A549 (cell line): ENCODE results near the gene TNFAIP8L1. TPM values are rescaled to one million over a fixed set of nuclear protein-coding genes. Genes with fewer than 3 reads are reported as not detected.
A peak's percentile ranks its signal among the peaks of the same experiment; 100 is the strongest.

Experiments used
- ATAC-seq, 2 experiments: fragments of 200-7000 bp in 1 of 2; fragments of >200 bp in 1 of 2; cut with Nextera tagmentation in 1 of 2; cut with Tn5 transposase in 1 of 2; 3 replicates each; pipeline versions ENCODE4 v1.8.0 to v1.9.1; 2018 to 2020; ENCODE audit warnings: mild to moderate bottlenecking in 1 of 2, moderate library complexity in 1 of 2
- CTCF ChIA-PET: fragments of 300-600 bp; sonication (Branson Sonifier 250); formaldehyde crosslinking; extraction: SDS; loops from one replicate; lab custom pipeline; 2021; ENCODE audit warnings: antibody characterized with exemption, inconsistent platforms; lab: Yijun Ruan, JAX
- POLR2A ChIA-PET: fragments of 350-600 bp; formaldehyde crosslinking; extraction: SDS; loops from one replicate; lab custom pipeline; 2021; ENCODE audit warnings: antibody characterized with exemption, inconsistent platforms; lab: Yijun Ruan, JAX
- DNase-seq, 2 experiments: peaks; one replicate each; pipeline versions ENCODE4 v3.0.0 to v3.0.0-alpha.2; 2011 to 2016; ENCODE audit warnings: low read depth in 1 of 2, low spot score in 1 of 2
- FAIRE-seq: peaks from 2 replicates; lab custom pipeline; 2011; peaks lifted over from hg19 to GRCh38; lab: Jason Lieb, UNC
- H3K27ac ChIP-seq, 2 experiments: fragments of >200 bp; sonication (Bioruptor Twin); formaldehyde crosslinking; 3 replicates each; pipeline ENCODE4 v1.5.1; 2016 to 2017
- H3K4me1 ChIP-seq: fragments of >200 bp; sonication (Bioruptor Twin); formaldehyde crosslinking; 3 replicates; pipeline ENCODE4 v1.6.1; 2016
- H3K4me2 ChIP-seq: fragments of >200 bp; sonication (Bioruptor Twin); formaldehyde crosslinking; 3 replicates; pipeline ENCODE4 v1.6.1; 2016
- H3K4me3 ChIP-seq: fragments of >200 bp; sonication (Bioruptor Twin); formaldehyde crosslinking; 3 replicates; pipeline ENCODE4 v1.5.1; 2016
- H3K9me3 ChIP-seq: fragments of >200 bp; sonication (Bioruptor Twin); formaldehyde crosslinking; 3 replicates; pipeline ENCODE4 v1.6.1; 2016
- CBX2 ChIP-seq: fragments of 200-600 bp; sonication (generic); IDR thresholded peaks from 2 replicates; pipeline ENCODE4 v1.6.1; 2016; ENCODE audit warnings: low read depth, mild to moderate bottlenecking, borderline replicate concordance
- CHD4 ChIP-seq: fragments of 200-600 bp; sonication (generic); IDR thresholded peaks from 2 replicates; pipeline ENCODE4 v1.6.1; 2016; ENCODE audit warnings: antibody characterized with exemption, mild to moderate bottlenecking, borderline replicate concordance
- CTCF ChIP-seq: fragments of >200 bp; sonication (Bioruptor Twin); formaldehyde crosslinking; IDR thresholded peaks from 3 replicates; pipeline ENCODE4 v1.5.1; 2016
- ELK1 ChIP-seq: fragments of 150-350 bp; IDR thresholded peaks from 2 replicates; pipeline ENCODE4 v1.6.1; 2014; ENCODE audit warnings: low read depth, mild to moderate bottlenecking, low read length
- ESRRA ChIP-seq: fragments of 150-350 bp; IDR thresholded peaks from 2 replicates; pipeline ENCODE4 v1.6.1; 2014; ENCODE audit warnings: mild to moderate bottlenecking, low read length, borderline replicate concordance
- GATA3 ChIP-seq: IDR thresholded peaks from 2 replicates; pipeline ENCODE4 v1.6.1; 2012; ENCODE audit warnings: borderline replicate concordance
- HDAC2 ChIP-seq: fragments of 200-600 bp; sonication (generic); IDR thresholded peaks from 2 replicates; pipeline ENCODE4 v1.6.1; 2016
- HOXB13 ChIP-seq: fragments of 250-450 bp; sonication (Bioruptor Pico); IDR thresholded peaks from 2 replicates; pipeline ENCODE4 v1.5.0; 2020; ENCODE audit warnings: low read depth, mild to moderate bottlenecking, moderate library complexity
- JUN ChIP-seq, 2 experiments: fragments of >200 bp; sonication (Bioruptor Twin); formaldehyde crosslinking; IDR thresholded peaks; 2 replicates in 1 of 2; 3 replicates in 1 of 2; pipeline ENCODE4 v1.6.1; 2016 to 2017
- KDM1A ChIP-seq: fragments of 200-600 bp; sonication (generic); IDR thresholded peaks from 2 replicates; pipeline ENCODE4 v1.6.1; 2016; ENCODE audit warnings: low read depth, mild to moderate bottlenecking
- KDM5A ChIP-seq: fragments of 200-600 bp; sonication (generic); IDR thresholded peaks from 2 replicates; pipeline ENCODE4 v1.6.1; 2016; ENCODE audit warnings: antibody characterized with exemption, mild to moderate bottlenecking
- MAFK ChIP-seq: fragments of 450-650 bp; IDR thresholded peaks from 2 replicates; pipeline ENCODE4 v1.6.1; 2014; ENCODE audit not compliant: partially characterized antibody
- NFE2L2 ChIP-seq: fragments of 150-350 bp; conservative IDR thresholded peaks from 2 replicates; pipeline ENCODE4 v1.6.1; 2014; ENCODE audit warnings: low read length
- RAD21 ChIP-seq, 2 experiments: fragments of >200 bp in 1 of 2; sonication (Bioruptor Twin) in 1 of 2; formaldehyde crosslinking in 1 of 2; IDR thresholded peaks in 1 of 2; conservative IDR thresholded peaks in 1 of 2; 2 replicates in 1 of 2; 3 replicates in 1 of 2; pipeline ENCODE4 v1.6.1; 2012 to 2018; ENCODE audit warnings: inconsistent platforms in 1 of 2
- SMC3 ChIP-seq: fragments of >200 bp; sonication (Bioruptor Twin); formaldehyde crosslinking; IDR thresholded peaks from 3 replicates; pipeline ENCODE4 v1.6.1; 2018; ENCODE audit warnings: inconsistent platforms
- SREBF2 ChIP-seq: fragments of 450-650 bp; IDR thresholded peaks from 2 replicates; pipeline ENCODE4 v1.6.1; 2014; ENCODE audit warnings: mild to moderate bottlenecking, moderate library complexity
- ZC3H11A ChIP-seq: fragments of 450-650 bp; IDR thresholded peaks from 2 replicates; pipeline ENCODE4 v1.6.1; 2014; ENCODE audit warnings: antibody characterized with exemption, mild to moderate bottlenecking
- WGBS: methylation state at CpG from one replicate; pipeline ENCODE4 v1.1.6; 2017; ENCODE audit errors: missing lambda C conversion rate; 5-methylcytosine and 5-hydroxymethylcytosine counted together
- polyA plus RNA-seq, 4 experiments: library from polyadenylated mRNA; depleted of rRNA in 3 of 4; stranded (reverse); fragments of >200 nt; fragmentation: RNase III in 1 of 4; extraction: RNeasy Plus Mini Kit Qiagen cat#74134 plus additional on column Dnase treatment in 1 of 4; gene quantifications; 2 replicates in 3 of 4; 3 replicates in 1 of 4; pipeline ENCODE4 v1.2.3, GENCODE V29; 2011 to 2017

TNFAIP8L1 gene
- polyA plus RNA-seq, 2 of the 4 experiments (the other 2 are of a cell fraction), result 3.2 to 5.9 TPM

GRCh38 chr19:4673726-4674125, 34.4 kb downstream of the TNFAIP8L1 start:
- Histone ChIP-seq H3K4me2 (no peak overlapping the region), H3K4me3 (no peak overlapping the region), H3K27ac (0 out of 6 replicates have a peak overlapping the region, but pooled peaks of 1 of the 2 experiments have one; percentile 28), H3K4me1 (peaks cover 19% of the 10 kb centered on the region), H3K9me3 (no peaks in the 10 kb centered on the region)
- WGBS, result 92% methylated on average over 4 of the region's 4 CpGs
- FAIRE-seq, result no peak
- no peak for DNase-seq
- ChIA-PET POLR2A (interaction anchor here (0.7 kb wide), 1 partner anchor 40 kb away, joined by 4 read pairs; no protein-coding TSS in a partner anchor), CTCF (interaction anchor here (0.6 to 1.9 kb wide), 3 partner anchors 19 to 72 kb away, joined by 3 to 5 read pairs (median 3); no protein-coding TSS in a partner anchor)
- TF ChIP-seq KDM5A, result no peak
- TF ChIP-seq ZC3H11A, result no peak
- TF ChIP-seq HDAC2, result no peak
- no peak for TF ChIP-seq HOXB13 (CRISPR knock-in tag)
- TF ChIP-seq JUN (IDR thresholded peaks at IDR 0.05), result no peak
- TF ChIP-seq SREBF2, result no peak
- TF ChIP-seq CHD4, result no peak
- TF ChIP-seq CBX2, result no peak
- no peak for TF ChIP-seq ESRRA
- TF ChIP-seq KDM1A, result no peak
- ATAC-seq, result no peak

GRCh38 chr19:4675346-4675745, 36.0 kb downstream of the TNFAIP8L1 start:
- POLR2A ChIA-PET, result interaction anchor here (0.5 kb wide), 1 partner anchor 51 kb away, joined by 3 read pairs; no protein-coding TSS in a partner anchor
- ATAC-seq (no peak), FAIRE-seq (no peak), DNase-seq (no peak)
- Histone ChIP-seq H3K4me1 (peaks cover 13% of the 10 kb centered on the region), H3K4me2 (no peak overlapping the region), H3K27ac (no peak overlapping the region), H3K4me3 (no peak overlapping the region), H3K9me3 (no peaks in the 10 kb centered on the region)
- CTCF ChIA-PET, result no interaction called here
- no peak for TF ChIP-seq ELK1
- 92% methylated on average over 9 of the region's 16 CpGs for WGBS

- WGBS, result 65% methylated on average over 11 of the region's 17 CpGs
- no peak for FAIRE-seq
- Histone ChIP-seq H3K4me1 (no peaks in the 10 kb centered on the region), H3K27ac (peak overlapping the region in 1 of 2 experiments; percentile 55; a peak in 1 of 6 replicates), H3K9me3 (no peaks in the 10 kb centered on the region), H3K4me2 (no peak overlapping the region), H3K4me3 (no peak overlapping the region)
- TF ChIP-seq GATA3 (no peak), RAD21 (conservative IDR thresholded peaks at IDR 0.05 in 1 of 2, IDR thresholded peaks at IDR 0.05 in 1 of 2) (peak in 1 of 2 experiments; percentile 28; a peak in 1 of 5 replicates), SMC3 (0 out of 3 replicates have a peak, but pooled peaks have one; percentile 6), NFE2L2 (no peak), CTCF (peak; percentile 42), KDM1A (0 out of 2 replicates have a peak, but pooled peaks have one; percentile 45), MAFK (no peak)
- ATAC-seq, result peak; percentile 77 to 80
- POLR2A ChIA-PET, result no interaction called here
- CTCF ChIA-PET, result interaction anchor here (1.2 to 2.1 kb wide), 7 partner anchors 11 to 45 kb away, joined by 3 to 10 read pairs (median 5); no protein-coding TSS in a partner anchor
- DNase-seq, result peak in 1 of 2 experiments; percentile 81
These were observed 37.8 kb downstream of the TNFAIP8L1 start for GRCh38 chr19:4676955-4677731.
